Activated CD8-positive, alpha-beta memory T cell treated with anti-CD3 and anti-CD28 coated beads, Interleukin-2, amount 50 U/mL, for 48 hours (primary cell): ENCODE data around the gene GCC2.
"Not testable (repeated sequence)": the region's sequence is repeated elsewhere in the genome, so short reads cannot be mapped to it uniquely, and the experiment has no call there.

Source experiments
- DNase-seq: peaks from one replicate; pipeline ENCODE4 v3.0.0-alpha.2; 2020

GCC2 gene

DNA sequence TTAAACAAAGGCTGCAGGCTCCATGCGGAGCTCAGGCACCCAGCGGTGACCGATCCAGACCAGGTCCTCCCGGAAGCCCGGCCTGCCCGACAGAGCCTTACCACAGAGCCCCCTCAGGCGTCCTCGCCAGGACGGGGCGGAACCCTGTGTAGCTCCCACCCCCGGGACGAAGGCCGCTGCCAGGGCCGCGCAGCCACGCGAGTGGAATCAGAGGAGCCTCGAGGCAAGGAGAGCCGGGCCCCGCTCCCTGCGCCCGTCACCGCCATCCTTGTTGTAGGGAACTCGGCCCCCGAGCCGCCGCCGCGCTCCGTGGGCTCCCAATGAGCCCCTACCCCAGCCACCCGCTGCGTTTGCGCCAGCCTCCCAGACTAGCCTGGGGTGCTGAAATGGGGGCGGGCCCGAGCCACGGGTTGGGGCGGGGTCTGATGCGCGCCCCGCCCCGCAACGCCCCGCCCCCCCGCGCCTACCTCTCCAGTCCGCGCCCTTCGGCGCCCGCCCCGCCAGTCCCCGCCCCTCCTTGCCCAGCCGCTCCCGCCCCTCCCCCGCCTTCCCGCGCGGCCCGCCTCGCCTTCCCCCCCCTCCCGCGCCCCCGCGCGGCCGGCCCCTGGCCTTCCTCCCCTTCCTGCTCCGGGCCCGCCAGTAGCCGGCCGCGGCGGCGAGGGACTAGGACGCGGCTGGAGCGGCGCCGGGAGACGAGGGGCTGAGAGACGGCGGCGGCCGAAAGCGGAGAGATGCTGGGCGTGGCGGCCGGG is 85.0 kb downstream of the GCC2 start, which contains the start of gene LIMS1:
LIMS1 (plus strand) TSS at position 639 of the 752 bp plus-strand sequence; CDS start at position 732, 93 bp downstream.
- DNase-seq, result peak; percentile 91

GRCh38 chr2:108534584-108535356 is 85.8 kb downstream of the GCC2 start:
- DNase-seq, result peak; percentile 75

DNA sequence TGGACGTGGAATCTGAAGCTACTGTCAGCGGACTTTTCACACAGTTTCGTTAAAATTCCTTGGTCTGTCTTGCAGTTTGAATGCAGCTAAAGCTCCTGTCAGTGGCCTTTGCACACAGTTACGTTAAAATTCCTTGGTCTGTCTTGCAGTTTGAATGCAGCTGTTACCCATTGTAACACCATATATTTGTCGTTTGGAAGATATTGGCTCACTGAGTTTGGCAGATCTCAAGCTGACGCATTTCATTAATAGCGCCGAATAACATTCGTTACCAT is 86.3 kb downstream of the GCC2 start:
- DNase-seq, result no peak

- no peak for DNase-seq
Measured at GRCh38 chr2:108536133-108536780, 87.3 kb downstream of the GCC2 start.

- no peak for DNase-seq
Measured at GRCh38 chr2:108536911-108537310, 87.9 kb downstream of the GCC2 start.

- DNase-seq, result no peak
Measured at GRCh38 chr2:108538000-108538625, 89.1 kb downstream of the GCC2 start.

DNA sequence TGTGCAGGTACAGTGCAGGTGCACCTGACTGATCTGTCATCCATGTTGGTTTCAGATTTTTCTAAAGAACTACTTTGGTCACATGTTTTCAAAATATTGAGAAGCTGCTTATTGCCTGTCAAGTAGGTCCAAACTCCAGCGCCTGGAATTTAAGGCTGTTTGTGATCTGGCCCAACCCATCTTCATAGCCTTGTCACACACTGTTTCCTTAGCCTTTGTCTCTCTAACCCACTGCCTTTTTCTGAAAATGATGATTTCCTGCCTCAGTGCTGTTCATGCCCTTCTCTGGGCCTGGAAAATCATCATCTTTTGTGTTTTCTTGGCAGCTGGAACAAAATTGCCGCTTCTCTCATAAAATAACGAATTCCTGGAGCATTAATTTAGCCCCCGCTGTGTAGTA is 92.4 kb downstream of the GCC2 start:
- DNase-seq, result no peak

- no peak for DNase-seq
Measured at GRCh38 chr2:108542071-108542470, 93.1 kb downstream of the GCC2 start.

DNA sequence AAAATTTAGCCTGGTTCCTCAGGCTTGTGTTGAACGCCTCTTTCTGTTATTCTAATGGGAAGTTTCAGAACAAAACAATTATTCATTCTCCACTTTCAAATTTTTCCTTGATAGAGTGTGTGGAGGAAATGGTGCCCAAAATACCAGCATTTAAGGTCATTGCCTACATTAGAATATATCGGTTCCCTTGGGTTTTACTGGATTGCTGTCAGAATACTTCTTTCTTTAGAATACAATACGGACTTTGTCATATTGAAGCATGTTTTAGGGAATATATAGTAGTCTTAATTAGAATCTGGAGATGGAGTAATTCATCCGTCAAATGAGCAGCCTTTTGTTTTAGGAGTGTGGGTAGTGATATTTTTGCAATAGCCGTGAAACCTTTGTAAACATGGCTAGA is 98.6 kb downstream of the GCC2 start:
- DNase-seq, result no peak

- no peak for DNase-seq
Measured at GRCh38 chr2:108548208-108549003, 99.4 kb downstream of the GCC2 start.

DNA sequence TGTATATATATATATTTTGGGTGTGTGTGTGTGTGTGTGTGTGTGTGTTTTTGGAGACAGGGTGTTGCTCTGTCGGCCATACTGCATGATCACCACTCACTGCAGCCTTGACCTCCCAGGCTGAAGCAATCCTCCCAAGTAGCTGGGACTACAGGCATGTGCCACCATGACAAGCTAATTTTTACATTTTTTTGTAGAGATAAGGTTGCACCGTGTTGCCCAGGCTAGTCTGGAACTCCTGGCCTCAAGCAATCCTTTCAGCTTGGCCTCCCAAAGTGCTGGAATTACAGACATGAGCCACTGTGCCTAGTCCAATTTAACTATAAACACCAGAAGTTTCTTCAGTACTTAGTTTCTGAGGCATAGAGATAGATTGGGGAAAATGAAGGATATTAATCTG is 103.6 kb downstream of the GCC2 start:
- DNase-seq, result no peak

GRCh38 chr2:108553209-108553919 is 104.4 kb downstream of the GCC2 start:
- DNase-seq, result no peak

DNA sequence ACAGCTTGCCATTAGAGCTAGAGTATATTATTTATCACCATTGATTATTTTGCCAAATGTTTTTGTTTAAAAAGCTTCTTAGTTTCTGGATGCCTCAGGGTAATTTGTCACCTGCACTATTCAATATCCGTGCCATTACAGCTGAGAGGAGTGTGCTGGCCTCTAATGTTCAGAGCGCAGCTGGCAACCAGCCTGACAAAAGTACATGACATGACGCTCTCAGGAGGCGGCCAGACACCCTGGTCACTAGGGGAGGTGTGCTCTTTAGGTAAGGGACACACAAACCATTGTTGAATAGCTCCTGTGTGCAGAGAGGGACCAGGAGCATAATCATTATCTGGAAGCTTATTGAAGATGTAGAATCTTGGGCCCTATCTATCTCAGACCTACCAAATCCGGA is 105.5 kb downstream of the GCC2 start:
- no peak for DNase-seq

DNA sequence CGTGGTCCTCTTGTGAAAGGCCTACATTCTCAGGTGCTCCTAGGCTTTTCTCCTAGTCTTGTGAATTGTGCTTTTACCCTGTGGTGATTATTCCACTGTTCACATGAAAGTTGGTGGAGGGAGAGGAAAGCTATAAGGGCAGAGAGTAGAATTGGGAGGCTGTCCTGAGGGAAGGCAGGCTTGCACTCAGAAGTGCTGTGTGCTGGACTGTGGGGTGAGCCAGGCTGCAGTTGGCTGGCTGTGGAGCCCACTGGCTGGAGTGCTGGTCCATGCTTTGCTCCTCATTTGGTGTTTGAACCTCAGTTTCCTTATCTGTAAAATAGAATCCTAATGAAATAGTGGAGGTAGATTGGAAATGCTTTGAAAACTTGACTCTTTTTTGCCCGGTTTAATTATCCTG is 106.6 kb downstream of the GCC2 start:
- no peak for DNase-seq

DNA sequence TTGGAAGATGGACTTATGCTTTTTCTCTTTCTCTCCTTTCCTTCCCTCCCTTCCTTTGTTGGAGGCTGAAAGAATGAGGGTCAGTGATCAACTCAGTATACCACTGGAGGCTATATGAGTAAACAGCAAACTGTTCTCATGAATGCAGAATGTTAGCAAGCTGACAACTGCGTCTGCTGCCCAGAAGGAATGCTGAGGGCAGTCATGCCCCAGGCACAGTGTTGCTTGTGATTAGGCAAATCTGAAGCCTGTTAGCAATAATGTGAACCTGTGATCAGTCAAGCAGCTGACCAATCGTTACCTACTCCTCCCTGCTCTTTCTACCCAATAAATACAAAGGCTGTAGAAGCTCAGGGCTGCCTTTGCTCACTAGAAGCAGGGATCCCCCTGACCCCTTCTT is 107.6 kb downstream of the GCC2 start:
- DNase-seq, result not testable (repeated sequence)
